ENCODE measurements around the gene EGFL8. TPM values are rescaled to one million over a fixed set of nuclear protein-coding genes. Genes with fewer than 3 reads are reported as not detected.
"Not testable (repeated sequence)": the region's sequence is repeated elsewhere in the genome, so short reads cannot be mapped to it uniquely, and the experiment has no call there.

The EGFL8 gene
- total RNA-seq, 1 experiment from 2014 or later: 4.9 TPM

- no peak for DNase-seq (ENCODE audit: low spot score)
Measured at GRCh38 chr6:32183483-32184083, 19.2 kb downstream of the EGFL8 start.

GRCh38 chr6:32184084-32184640, 19.8 kb downstream of the EGFL8 start, which contains the start of gene AGER:
Gene AGER (minus strand): TSS chr6:32184253. CDS start chr6:32184222, 31 bp downstream.
- DNase-seq (ENCODE audit: low spot score): no peak

GRCh38 chr6:32185681-32186131, 21.3 kb downstream of the EGFL8 start:
- DNase-seq (ENCODE audit: low spot score): peak; percentile 91

- not testable (repeated sequence) for DNase-seq (ENCODE audit: low spot score)
Measured at GRCh38 chr6:32186151-32186840, 21.9 kb downstream of the EGFL8 start.

GRCh38 chr6:32187009-32187709, 22.8 kb downstream of the EGFL8 start:
- DNase-seq (ENCODE audit: low spot score): no peak

GRCh38 chr6:32187725-32188380, 23.5 kb downstream of the EGFL8 start:
- not testable (repeated sequence) for DNase-seq (ENCODE audit: low spot score)

GRCh38 chr6:32188381-32189068, 24.1 kb downstream of the EGFL8 start:
- DNase-seq (ENCODE audit: low spot score): no peak

- no peak for DNase-seq (ENCODE audit: low spot score)
Measured at GRCh38 chr6:32189069-32189741, 24.8 kb downstream of the EGFL8 start.

GRCh38 chr6:32189742-32190053, 25.3 kb downstream of the EGFL8 start:
- DNase-seq (ENCODE audit: low spot score): no peak

GRCh38 chr6:32190054-32190851, 25.9 kb downstream of the EGFL8 start, which contains the start of gene PBX2:
Gene PBX2 (minus strand): TSS chr6:32190202. CDS start chr6:32189915, 287 bp downstream.
- DNase-seq (ENCODE audit: low spot score): peak; percentile 88

- DNase-seq (ENCODE audit: low spot score): no peak
Measured at GRCh38 chr6:32190911-32191677, 26.7 kb downstream of the EGFL8 start.

GRCh38 chr6:32191696-32192607, 27.6 kb downstream of the EGFL8 start:
- DNase-seq (ENCODE audit: low spot score): no peak

GRCh38 chr6:32192608-32193039, 28.2 kb downstream of the EGFL8 start, which contains the start of gene GPSM3:
Gene GPSM3 (minus strand): TSS chr6:32192643. CDS start chr6:32192513, 130 bp downstream.
- peak; percentile 32 for DNase-seq (ENCODE audit: low spot score)

GRCh38 chr6:32193096-32193495, 28.7 kb downstream of the EGFL8 start:
- not testable (repeated sequence) for DNase-seq (ENCODE audit: low spot score)

GRCh38 chr6:32194388-32194787, 30.0 kb downstream of the EGFL8 start:
- DNase-seq (ENCODE audit: low spot score): no peak

- peak; percentile 59 for DNase-seq (ENCODE audit: low spot score)
Measured at GRCh38 chr6:32194825-32195651, 30.6 kb downstream of the EGFL8 start.

GRCh38 chr6:32195652-32195901, 31.2 kb downstream of the EGFL8 start:
- peak; percentile 99 for DNase-seq (ENCODE audit: low spot score)

All from A172 (cell line).